LNCaP clone FGC (cell line): ENCODE measurements around the gene PTPRM.

Experiments
- DNase-seq: peaks from one replicate; pipeline ENCODE4 v3.0.0-alpha.2; 2011; ENCODE audit warnings: low read depth
- H3K4me3 ChIP-seq: 2 replicates; pipeline ENCODE4 v1.5.1; 2011; ENCODE audit warnings: mild to moderate bottlenecking, low read depth, low read length, control low read depth
- TF ChIP-seq, protein P1 (sequence below): IDR thresholded peaks from 2 replicates; pipeline ENCODE4 v1.5.1; 2012; ENCODE audit warnings: mild to moderate bottlenecking; ENCODE audit not compliant: control insufficient read depth, insufficient read depth; ENCODE audit errors: extremely low read depth

The PTPRM gene

DNA sequence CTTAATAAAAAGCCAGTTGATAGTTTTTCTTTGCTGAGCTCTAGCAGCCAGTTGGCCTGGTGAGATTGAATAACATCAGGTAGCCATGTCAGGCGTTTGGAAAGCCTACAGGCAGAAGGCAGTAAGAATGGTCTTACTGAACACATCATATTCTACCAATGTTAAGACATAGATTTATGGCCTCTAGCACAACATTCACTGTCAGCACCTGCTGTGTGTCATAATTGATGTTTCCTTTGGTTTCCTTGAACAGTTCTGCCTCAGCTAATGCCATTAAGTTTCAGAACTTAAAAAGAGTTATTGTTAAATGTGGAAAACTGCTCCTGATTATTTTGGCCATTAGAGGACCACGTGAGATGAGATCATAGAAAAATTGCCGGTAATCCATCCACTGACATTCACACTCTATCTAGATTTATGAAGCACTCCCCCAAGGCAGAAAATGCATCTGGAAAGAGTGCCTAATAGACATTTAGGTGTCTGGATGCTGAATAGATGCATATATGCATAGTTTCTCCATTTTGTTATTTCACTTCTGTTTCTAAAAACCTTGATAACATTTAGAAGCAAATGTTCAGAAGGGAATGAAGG is 434.7 kb downstream of the PTPRM start:
- no peak for DNase-seq
- no peak overlapping the region for H3K4me3 ChIP-seq
- TF ChIP-seq, protein P1, sequence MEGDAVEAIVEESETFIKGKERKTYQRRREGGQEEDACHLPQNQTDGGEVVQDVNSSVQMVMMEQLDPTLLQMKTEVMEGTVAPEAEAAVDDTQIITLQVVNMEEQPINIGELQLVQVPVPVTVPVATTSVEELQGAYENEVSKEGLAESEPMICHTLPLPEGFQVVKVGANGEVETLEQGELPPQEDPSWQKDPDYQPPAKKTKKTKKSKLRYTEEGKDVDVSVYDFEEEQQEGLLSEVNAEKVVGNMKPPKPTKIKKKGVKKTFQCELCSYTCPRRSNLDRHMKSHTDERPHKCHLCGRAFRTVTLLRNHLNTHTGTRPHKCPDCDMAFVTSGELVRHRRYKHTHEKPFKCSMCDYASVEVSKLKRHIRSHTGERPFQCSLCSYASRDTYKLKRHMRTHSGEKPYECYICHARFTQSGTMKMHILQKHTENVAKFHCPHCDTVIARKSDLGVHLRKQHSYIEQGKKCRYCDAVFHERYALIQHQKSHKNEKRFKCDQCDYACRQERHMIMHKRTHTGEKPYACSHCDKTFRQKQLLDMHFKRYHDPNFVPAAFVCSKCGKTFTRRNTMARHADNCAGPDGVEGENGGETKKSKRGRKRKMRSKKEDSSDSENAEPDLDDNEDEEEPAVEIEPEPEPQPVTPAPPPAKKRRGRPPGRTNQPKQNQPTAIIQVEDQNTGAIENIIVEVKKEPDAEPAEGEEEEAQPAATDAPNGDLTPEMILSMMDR: no peak

DNA sequence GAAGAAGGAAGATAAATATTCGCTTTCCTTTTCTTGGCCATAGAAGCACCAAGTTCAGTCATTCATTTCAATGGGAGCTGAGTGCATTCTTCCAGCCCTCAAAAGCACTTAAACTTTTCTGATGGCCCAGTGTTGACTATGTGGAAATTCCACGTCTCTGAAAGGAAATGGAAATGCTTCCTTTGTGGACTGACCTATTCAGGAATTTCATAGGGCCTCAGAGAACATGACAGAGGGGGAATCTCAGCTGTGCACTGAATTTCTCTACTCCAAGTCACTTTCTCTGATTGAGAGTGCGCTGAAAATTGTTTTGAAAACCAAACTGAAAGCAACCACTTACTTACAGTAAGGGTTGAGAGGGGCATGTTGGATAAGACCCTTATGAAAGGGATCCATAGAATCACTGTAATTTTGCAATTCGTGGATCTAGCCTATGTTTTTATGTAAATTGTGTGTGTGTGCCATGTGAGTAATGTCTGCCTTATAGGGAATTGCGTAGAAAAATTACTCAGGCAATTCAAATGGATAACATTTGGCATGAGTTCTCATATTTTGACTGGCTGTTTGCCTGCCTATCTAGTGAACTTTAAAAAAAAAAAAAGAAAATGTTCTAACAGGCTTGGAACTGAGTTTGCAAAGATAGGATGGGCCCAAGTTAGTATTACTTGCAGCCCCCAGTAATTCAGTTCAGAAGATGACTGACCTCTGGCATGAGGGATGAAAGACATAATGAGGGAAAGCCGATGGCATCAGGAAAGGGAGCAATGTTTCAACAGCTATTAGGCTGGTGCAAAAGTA is 437.0 kb downstream of the PTPRM start:
- H3K4me3 ChIP-seq: no peak overlapping the region
- no peak for DNase-seq
- TF ChIP-seq, protein P1: no peak

DNA sequence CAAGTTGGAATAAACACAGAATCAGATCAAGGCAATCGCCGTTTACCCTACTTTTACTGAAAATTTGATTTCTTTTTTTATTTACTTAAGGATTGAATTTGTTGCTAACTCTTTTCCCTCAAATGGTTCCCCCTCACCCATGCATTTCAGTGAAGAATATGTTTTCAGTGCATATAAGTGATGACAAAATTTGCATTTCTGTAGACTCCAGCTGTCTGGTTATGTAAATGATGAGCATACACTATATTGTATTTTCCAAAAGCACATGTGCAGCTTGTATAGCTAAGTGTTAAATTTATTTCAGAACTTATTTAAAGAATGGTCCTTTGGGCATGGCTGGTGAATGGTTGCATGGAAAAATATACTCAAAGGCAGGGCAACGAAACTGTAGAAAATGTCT is 437.7 kb downstream of the PTPRM start:
- no peak overlapping the region for H3K4me3 ChIP-seq
- DNase-seq: no peak
- TF ChIP-seq, protein P1: no peak

- H3K4me3 ChIP-seq: no peak overlapping the region
- DNase-seq: no peak
- TF ChIP-seq, protein P1: no peak
Measured at GRCh38 chr18:8005870-8006569, 438.9 kb downstream of the PTPRM start.

DNA sequence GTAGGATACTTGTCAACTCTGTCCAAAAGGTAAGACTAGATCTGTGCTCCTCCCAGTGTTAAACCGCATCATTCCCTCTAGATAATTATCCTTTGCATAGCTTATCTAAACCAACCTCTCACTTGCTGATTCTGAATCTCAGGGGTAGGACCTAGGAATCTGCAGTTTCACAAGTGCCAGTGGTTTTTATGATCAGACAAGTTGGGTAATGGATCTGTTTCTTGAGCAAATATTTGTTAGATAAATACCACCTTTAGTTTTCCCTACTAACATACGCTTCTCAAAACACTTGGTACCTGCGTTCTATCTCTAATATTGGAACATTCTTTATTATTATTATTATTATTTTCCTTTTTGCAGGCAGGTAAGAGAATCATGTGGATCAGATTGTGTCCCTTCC is 439.9 kb downstream of the PTPRM start:
- H3K4me3 ChIP-seq: no peak overlapping the region
- TF ChIP-seq, protein P1: no peak
- DNase-seq: no peak

GRCh38 chr18:8008033-8008432 is 440.9 kb downstream of the PTPRM start:
- DNase-seq: no peak
- TF ChIP-seq, protein P1: no peak
- H3K4me3 ChIP-seq: no peak overlapping the region
